Tibial nerve (tissue), 3 donors: Measurements from ENCODE around the gene ZNF385B.

Experiments
- CTCF ChIP-seq, 5 experiments: fragments of 200-600 bp in 3 of 5; fragments of 450-650 bp in 2 of 5; sonication (generic) in 3 of 5; IDR thresholded peaks; one replicate each; pipeline ENCODE4 v1.5.1; 2016 to 2019; ENCODE audit warnings: antibody characterized with exemption in 5 of 5, mild to moderate bottlenecking in 3 of 5, moderate library complexity in 2 of 5
- POLR2A ChIP-seq, 2 donors: fragments of 450-650 bp; IDR thresholded peaks; one replicate each; pipeline ENCODE4 v1.6.1; 2017; ENCODE audit warnings: antibody characterized with exemption in 2 of 2, mild to moderate bottlenecking in 2 of 2, moderate library complexity in 2 of 2

GRCh38 chr2:179800776-179801175 lies 60.6 kb downstream of the ZNF385B start:
- TF ChIP-seq CTCF (IDR thresholded peaks at IDR 0.05), result no peak
- no peak for TF ChIP-seq POLR2A (IDR thresholded peaks at IDR 0.05)
